Liver (tissue), 9 donors: ENCODE measurements around the gene TSSC4. TPM values are rescaled to one million over a fixed set of nuclear protein-coding genes. Genes with fewer than 3 reads are reported as not detected.

Experiments
- DNase-seq: peaks from one replicate; pipeline ENCODE4 v3.0.0-alpha.2; 2017; ENCODE audit warnings: low spot score
- H3K27ac ChIP-seq, 2 donors: one replicate each; pipeline ENCODE4 v1.7.0; 2013; ENCODE audit warnings: inconsistent platforms in 2 of 2, low read length in 2 of 2, control low read depth in 1 of 2, low read depth in 1 of 2, mild to moderate bottlenecking in 1 of 2
- H3K27me3 ChIP-seq, 4 donors: one replicate each; pipeline versions ENCODE4 v1.6.1 to v1.7.0; 2013; ENCODE audit warnings: low read length in 3 of 4, inconsistent platforms in 1 of 4, mild to moderate bottlenecking in 1 of 4, moderate library complexity in 1 of 4; ENCODE audit not compliant: control insufficient read depth in 4 of 4, insufficient read depth in 4 of 4
- H3K36me3 ChIP-seq, 4 donors: one replicate each; pipeline versions ENCODE4 v1.6.1 to v1.7.0; 2013; ENCODE audit warnings: low read length in 3 of 4, mild to moderate bottlenecking in 3 of 4, low read depth in 1 of 4, moderate library complexity in 1 of 4; ENCODE audit not compliant: control insufficient read depth in 4 of 4, insufficient read depth in 3 of 4
- H3K4me1 ChIP-seq, 4 donors: one replicate each; pipeline versions ENCODE4 v1.6.1 to v1.7.0; 2013; ENCODE audit warnings: low read length in 3 of 4, mild to moderate bottlenecking in 3 of 4, moderate library complexity in 1 of 4; ENCODE audit not compliant: control insufficient read depth in 4 of 4, insufficient read depth in 4 of 4
- H3K4me3 ChIP-seq, 3 donors: one replicate each; pipeline versions ENCODE4 v1.6.1 to v1.7.0; 2013; ENCODE audit warnings: low read length in 3 of 3, control low read depth in 1 of 3, low read depth in 1 of 3, mild to moderate bottlenecking in 1 of 3
- H3K9ac ChIP-seq, 2 donors: one replicate each; pipeline ENCODE4 v1.7.0; 2013; ENCODE audit warnings: low read length in 2 of 2, mild to moderate bottlenecking in 2 of 2, moderate library complexity in 2 of 2, control low read depth in 1 of 2, low read depth in 1 of 2
- H3K9me3 ChIP-seq, 4 donors: one replicate each; pipeline versions ENCODE4 v1.6.1 to v1.7.0; 2013; ENCODE audit warnings: low read length in 3 of 4; ENCODE audit not compliant: control insufficient read depth in 4 of 4
- EGR1 ChIP-seq, 2 donors: IDR thresholded peaks; 2 replicates each; pipeline ENCODE4 v1.6.1; 2016 to 2018; ENCODE audit warnings: antibody characterized with exemption in 2 of 2, low read depth in 2 of 2
- FOXA1 ChIP-seq: IDR thresholded peaks from 2 replicates; pipeline ENCODE4 v1.6.1; 2016; ENCODE audit warnings: antibody characterized with exemption
- FOXA2 ChIP-seq: IDR thresholded peaks from 2 replicates; pipeline ENCODE4 v1.6.1; 2016; ENCODE audit warnings: antibody characterized with exemption
- GABPA ChIP-seq, 2 donors: IDR thresholded peaks in 1 of 2; conservative IDR thresholded peaks in 1 of 2; 2 replicates each; pipeline ENCODE4 v1.6.1; 2016; ENCODE audit warnings: antibody characterized with exemption in 2 of 2, mild to moderate bottlenecking in 1 of 2, moderate library complexity in 1 of 2
- HNF4A ChIP-seq, 2 donors: conservative IDR thresholded peaks; 2 replicates each; pipeline ENCODE4 v1.6.1; 2016; ENCODE audit warnings: antibody characterized with exemption in 2 of 2, mild to moderate bottlenecking in 2 of 2
- HNF4G ChIP-seq: IDR thresholded peaks from 2 replicates; pipeline ENCODE4 v1.6.1; 2016; ENCODE audit warnings: antibody characterized with exemption
- JUND ChIP-seq, 2 donors: IDR thresholded peaks; 2 replicates each; pipeline ENCODE4 v1.6.1; 2016; ENCODE audit warnings: antibody characterized with exemption in 2 of 2
- NR2F2 ChIP-seq: IDR thresholded peaks from 2 replicates; pipeline ENCODE4 v1.6.1; 2016; ENCODE audit warnings: antibody characterized with exemption
- RAD21 ChIP-seq, 2 donors: IDR thresholded peaks; 2 replicates each; pipeline ENCODE4 v1.6.1; 2016; ENCODE audit warnings: antibody characterized with exemption in 2 of 2, mild to moderate bottlenecking in 2 of 2
- RXRA ChIP-seq, 2 donors: IDR thresholded peaks; 2 replicates each; pipeline ENCODE4 v1.6.1; 2017 to 2018; ENCODE audit warnings: antibody characterized with exemption in 2 of 2, mild to moderate bottlenecking in 1 of 2
- TAF1 ChIP-seq: conservative IDR thresholded peaks from 2 replicates; pipeline ENCODE4 v1.6.1; 2016; ENCODE audit warnings: antibody characterized with exemption, mild to moderate bottlenecking
- YY1 ChIP-seq: IDR thresholded peaks from 2 replicates; pipeline ENCODE4 v1.6.1; 2016; ENCODE audit warnings: antibody characterized with exemption, mild to moderate bottlenecking
- WGBS: extraction: QIAGEN DNeasy Blood & Tissue Kit; methylation state at CpG from one replicate; pipeline ENCODE4 v1.1.7; 2013; 5-methylcytosine and 5-hydroxymethylcytosine counted together
- polyA plus RNA-seq, 2 donors: library from polyadenylated mRNA; stranded (reverse) in 1 of 2; unstranded in 1 of 2; fragments of 200-250 nt in 1 of 2; fragments of >200 nt in 1 of 2; fragmentation: Nextera tagmentation in 1 of 2; extraction: Ambion mirVana in 1 of 2; gene quantifications; one replicate each; pipeline versions ENCODE4 v1.2.1 to v1.2.3, GENCODE V29; 2013 to 2015
- total RNA-seq, 2 donors: library from RNA; depleted of rRNA; stranded (reverse); fragments of >200 nt; gene quantifications; one replicate each; pipeline ENCODE4 v1.2.3, GENCODE V29; 2014
- TF ChIP-seq, protein P1 (sequence below): IDR thresholded peaks from 2 replicates; pipeline ENCODE4 v1.6.1; 2016; ENCODE audit warnings: antibody characterized with exemption
- TF ChIP-seq, protein P2 (sequence below): fragments of 150-350 bp; IDR thresholded peaks from 2 replicates; pipeline ENCODE4 v1.5.1; 2017; ENCODE audit warnings: improper control_type of control experiment, low read depth, low read length; ENCODE audit not compliant: missing input control
- TF ChIP-seq, protein P3 (sequence below): IDR thresholded peaks from 2 replicates; pipeline ENCODE4 v1.6.1; 2016; ENCODE audit warnings: antibody characterized with exemption
- TF ChIP-seq, protein P4 (sequence below): IDR thresholded peaks from 2 replicates; pipeline ENCODE4 v1.6.1; 2016; ENCODE audit warnings: antibody characterized with exemption, mild to moderate bottlenecking
- TF ChIP-seq, protein P5 (sequence below): IDR thresholded peaks from 2 replicates; pipeline ENCODE4 v1.6.1; 2016; ENCODE audit warnings: antibody characterized with exemption
- donor health status: healthy.
- donor health status: healthy.
- donor health status: healthy.
- donor health status: healthy.
- donor health status: healthy.

TSSC4 gene
- total and polyA plus RNA-seq, 4 donors, result 15.8 to 19.1 (median 17.6) TPM

DNA sequence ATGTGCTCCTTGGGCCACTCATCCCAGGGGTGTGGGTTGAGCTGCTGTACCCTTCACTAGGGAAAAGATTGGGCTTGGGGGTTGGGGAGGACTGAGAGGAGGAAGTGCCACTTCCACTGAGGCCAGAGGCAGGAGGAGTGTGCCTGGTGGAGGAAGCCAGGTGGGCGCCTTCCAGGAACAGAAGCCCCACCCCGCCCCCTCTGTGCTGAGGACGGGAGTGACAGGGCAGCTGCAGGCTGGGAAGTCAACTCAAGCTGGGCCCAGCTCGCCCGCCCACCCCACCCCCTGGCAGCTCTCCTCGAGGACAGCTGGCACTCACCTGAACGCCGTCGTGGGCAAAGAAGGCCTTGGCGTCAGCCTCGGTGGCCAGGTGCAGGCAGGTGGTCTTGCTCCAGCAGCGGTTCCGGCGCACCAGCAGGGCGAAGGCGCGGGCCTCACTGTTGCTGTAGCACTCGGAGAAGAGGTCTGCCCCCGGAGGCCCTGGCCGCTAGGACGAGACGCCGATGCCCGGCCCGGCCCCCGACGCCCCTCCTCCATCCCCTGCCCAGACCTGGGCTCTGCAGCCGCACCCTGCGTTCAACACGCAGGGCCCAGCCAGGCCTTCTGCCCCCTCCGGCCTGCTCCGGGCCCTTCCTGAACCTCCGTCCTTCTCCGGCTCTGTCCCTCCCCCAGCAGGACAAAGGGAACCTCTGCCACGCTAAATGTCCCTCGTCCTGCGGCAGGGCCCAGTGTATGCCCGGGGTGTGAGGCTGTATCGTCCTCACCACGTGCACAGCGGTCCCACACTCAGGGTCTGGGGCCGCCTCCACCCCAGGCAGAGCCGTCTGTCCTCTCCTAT, 13.4 kb downstream of the TSSC4 start (continued):
- TF ChIP-seq, protein P1, sequence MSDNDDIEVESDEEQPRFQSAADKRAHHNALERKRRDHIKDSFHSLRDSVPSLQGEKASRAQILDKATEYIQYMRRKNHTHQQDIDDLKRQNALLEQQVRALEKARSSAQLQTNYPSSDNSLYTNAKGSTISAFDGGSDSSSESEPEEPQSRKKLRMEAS, result no peak
- no peak for TF ChIP-seq TAF1
- TF ChIP-seq YY1, result no peak
- TF ChIP-seq, protein P2, sequence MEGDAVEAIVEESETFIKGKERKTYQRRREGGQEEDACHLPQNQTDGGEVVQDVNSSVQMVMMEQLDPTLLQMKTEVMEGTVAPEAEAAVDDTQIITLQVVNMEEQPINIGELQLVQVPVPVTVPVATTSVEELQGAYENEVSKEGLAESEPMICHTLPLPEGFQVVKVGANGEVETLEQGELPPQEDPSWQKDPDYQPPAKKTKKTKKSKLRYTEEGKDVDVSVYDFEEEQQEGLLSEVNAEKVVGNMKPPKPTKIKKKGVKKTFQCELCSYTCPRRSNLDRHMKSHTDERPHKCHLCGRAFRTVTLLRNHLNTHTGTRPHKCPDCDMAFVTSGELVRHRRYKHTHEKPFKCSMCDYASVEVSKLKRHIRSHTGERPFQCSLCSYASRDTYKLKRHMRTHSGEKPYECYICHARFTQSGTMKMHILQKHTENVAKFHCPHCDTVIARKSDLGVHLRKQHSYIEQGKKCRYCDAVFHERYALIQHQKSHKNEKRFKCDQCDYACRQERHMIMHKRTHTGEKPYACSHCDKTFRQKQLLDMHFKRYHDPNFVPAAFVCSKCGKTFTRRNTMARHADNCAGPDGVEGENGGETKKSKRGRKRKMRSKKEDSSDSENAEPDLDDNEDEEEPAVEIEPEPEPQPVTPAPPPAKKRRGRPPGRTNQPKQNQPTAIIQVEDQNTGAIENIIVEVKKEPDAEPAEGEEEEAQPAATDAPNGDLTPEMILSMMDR, result no peak
- TF ChIP-seq FOXA2, result no peak
- TF ChIP-seq JUND (IDR thresholded peaks at IDR 0.05), result no peak
- TF ChIP-seq RAD21 (IDR thresholded peaks at IDR 0.05), result no peak
- TF ChIP-seq HNF4A (conservative IDR thresholded peaks at IDR 0.05), result no peak
- no peak for TF ChIP-seq GABPA (IDR thresholded peaks at IDR 0.05 in 1 of 2, conservative IDR thresholded peaks at IDR 0.05 in 1 of 2)
- no peak for TF ChIP-seq RXRA (IDR thresholded peaks at IDR 0.05)

DNA sequence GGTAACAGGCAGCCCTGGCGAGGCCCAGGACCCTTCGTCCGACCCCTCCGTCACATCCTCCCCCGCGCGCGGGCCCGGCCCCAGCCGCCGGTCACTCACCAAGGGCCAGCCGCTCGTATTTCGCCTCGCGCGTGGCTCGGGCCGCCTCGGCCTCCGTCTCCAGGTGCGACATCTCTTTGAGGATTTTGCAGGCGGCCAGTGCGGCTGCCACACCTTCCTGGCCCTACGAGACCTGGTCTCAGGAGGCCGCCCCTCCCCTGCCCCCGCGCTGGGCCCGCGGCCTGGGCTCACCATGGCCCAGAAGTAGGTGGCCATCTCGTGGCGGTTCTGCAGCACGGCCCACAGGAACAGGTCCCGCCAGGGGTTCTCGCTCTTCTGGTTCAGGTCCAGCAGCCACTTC, 14.1 kb downstream of the TSSC4 start:
- no peak for DNase-seq
- 96% methylated on average over 35 of the region's 35 CpGs for WGBS

More for the DNA sequence above, 14.1 kb downstream of the TSSC4 start:
- Histone ChIP-seq H3K36me3 (no peaks in the 10 kb centered on the region), H3K4me1 (no peaks in the 10 kb centered on the region), H3K27me3 (no peaks in the 10 kb centered on the region), H3K9me3 (no peaks in the 10 kb centered on the region), H3K4me3 (no peak overlapping the region), H3K27ac (no peak overlapping the region), H3K9ac (no peak overlapping the region)
- TF ChIP-seq HNF4A (conservative IDR thresholded peaks at IDR 0.05), result no peak
- TF ChIP-seq RXRA (IDR thresholded peaks at IDR 0.05), result no peak
- TF ChIP-seq, protein P3, sequence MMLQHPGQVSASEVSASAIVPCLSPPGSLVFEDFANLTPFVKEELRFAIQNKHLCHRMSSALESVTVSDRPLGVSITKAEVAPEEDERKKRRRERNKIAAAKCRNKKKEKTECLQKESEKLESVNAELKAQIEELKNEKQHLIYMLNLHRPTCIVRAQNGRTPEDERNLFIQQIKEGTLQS, result no peak
- no peak for TF ChIP-seq GABPA (IDR thresholded peaks at IDR 0.05 in 1 of 2, conservative IDR thresholded peaks at IDR 0.05 in 1 of 2)
- TF ChIP-seq JUND (IDR thresholded peaks at IDR 0.05), result no peak
- TF ChIP-seq HNF4G, result no peak
- no peak for TF ChIP-seq EGR1 (IDR thresholded peaks at IDR 0.05; ENCODE audit: low read depth in 2 of 2)
- TF ChIP-seq, protein P1, result no peak
- TF ChIP-seq, protein P2, result no peak
- no peak for TF ChIP-seq YY1
- TF ChIP-seq TAF1, result no peak
- TF ChIP-seq, protein P4, sequence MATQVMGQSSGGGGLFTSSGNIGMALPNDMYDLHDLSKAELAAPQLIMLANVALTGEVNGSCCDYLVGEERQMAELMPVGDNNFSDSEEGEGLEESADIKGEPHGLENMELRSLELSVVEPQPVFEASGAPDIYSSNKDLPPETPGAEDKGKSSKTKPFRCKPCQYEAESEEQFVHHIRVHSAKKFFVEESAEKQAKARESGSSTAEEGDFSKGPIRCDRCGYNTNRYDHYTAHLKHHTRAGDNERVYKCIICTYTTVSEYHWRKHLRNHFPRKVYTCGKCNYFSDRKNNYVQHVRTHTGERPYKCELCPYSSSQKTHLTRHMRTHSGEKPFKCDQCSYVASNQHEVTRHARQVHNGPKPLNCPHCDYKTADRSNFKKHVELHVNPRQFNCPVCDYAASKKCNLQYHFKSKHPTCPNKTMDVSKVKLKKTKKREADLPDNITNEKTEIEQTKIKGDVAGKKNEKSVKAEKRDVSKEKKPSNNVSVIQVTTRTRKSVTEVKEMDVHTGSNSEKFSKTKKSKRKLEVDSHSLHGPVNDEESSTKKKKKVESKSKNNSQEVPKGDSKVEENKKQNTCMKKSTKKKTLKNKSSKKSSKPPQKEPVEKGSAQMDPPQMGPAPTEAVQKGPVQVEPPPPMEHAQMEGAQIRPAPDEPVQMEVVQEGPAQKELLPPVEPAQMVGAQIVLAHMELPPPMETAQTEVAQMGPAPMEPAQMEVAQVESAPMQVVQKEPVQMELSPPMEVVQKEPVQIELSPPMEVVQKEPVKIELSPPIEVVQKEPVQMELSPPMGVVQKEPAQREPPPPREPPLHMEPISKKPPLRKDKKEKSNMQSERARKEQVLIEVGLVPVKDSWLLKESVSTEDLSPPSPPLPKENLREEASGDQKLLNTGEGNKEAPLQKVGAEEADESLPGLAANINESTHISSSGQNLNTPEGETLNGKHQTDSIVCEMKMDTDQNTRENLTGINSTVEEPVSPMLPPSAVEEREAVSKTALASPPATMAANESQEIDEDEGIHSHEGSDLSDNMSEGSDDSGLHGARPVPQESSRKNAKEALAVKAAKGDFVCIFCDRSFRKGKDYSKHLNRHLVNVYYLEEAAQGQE, result no peak
- TF ChIP-seq, protein P5, sequence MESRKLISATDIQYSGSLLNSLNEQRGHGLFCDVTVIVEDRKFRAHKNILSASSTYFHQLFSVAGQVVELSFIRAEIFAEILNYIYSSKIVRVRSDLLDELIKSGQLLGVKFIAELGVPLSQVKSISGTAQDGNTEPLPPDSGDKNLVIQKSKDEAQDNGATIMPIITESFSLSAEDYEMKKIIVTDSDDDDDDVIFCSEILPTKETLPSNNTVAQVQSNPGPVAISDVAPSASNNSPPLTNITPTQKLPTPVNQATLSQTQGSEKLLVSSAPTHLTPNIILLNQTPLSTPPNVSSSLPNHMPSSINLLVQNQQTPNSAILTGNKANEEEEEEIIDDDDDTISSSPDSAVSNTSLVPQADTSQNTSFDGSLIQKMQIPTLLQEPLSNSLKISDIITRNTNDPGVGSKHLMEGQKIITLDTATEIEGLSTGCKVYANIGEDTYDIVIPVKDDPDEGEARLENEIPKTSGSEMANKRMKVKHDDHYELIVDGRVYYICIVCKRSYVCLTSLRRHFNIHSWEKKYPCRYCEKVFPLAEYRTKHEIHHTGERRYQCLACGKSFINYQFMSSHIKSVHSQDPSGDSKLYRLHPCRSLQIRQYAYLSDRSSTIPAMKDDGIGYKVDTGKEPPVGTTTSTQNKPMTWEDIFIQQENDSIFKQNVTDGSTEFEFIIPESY, result no peak
- no peak for TF ChIP-seq RAD21 (IDR thresholded peaks at IDR 0.05)
- no peak for TF ChIP-seq NR2F2
- TF ChIP-seq FOXA2, result no peak
- TF ChIP-seq FOXA1, result no peak
